Uterus (tissue), 4 donors: ENCODE measurements around the gene HGFAC. TPM values are rescaled to one million over a fixed set of nuclear protein-coding genes. Genes with fewer than 3 reads are reported as not detected.

Source experiments
- DNase-seq, 2 donors: peaks; one replicate each; pipeline ENCODE4 v3.0.0-alpha.2; 2019 to 2020
- H3K27ac ChIP-seq, 2 donors: fragments of 200-600 bp; sonication (generic); 1 replicate in 1 of 2; 2 replicates in 1 of 2; pipeline ENCODE4 v1.5.1; 2016 to 2018
- H3K27me3 ChIP-seq, 2 donors: fragments of 200-600 bp; sonication (generic); one replicate each; pipeline ENCODE4 v1.5.1; 2018 to 2019; ENCODE audit warnings: control low read depth in 1 of 2
- H3K36me3 ChIP-seq, 2 donors: fragments of 200-600 bp; sonication (generic); one replicate each; pipeline ENCODE4 v1.5.1; 2019; ENCODE audit warnings: control low read depth in 1 of 2
- H3K4me1 ChIP-seq, 2 donors: fragments of 200-600 bp; sonication (generic); one replicate each; pipeline ENCODE4 v1.5.1; 2018 to 2019; ENCODE audit warnings: control low read depth in 1 of 2
- H3K4me3 ChIP-seq, 2 donors: fragments of 200-600 bp; sonication (generic); 1 replicate in 1 of 2; 2 replicates in 1 of 2; pipeline ENCODE4 v1.5.1; 2018 to 2019; ENCODE audit warnings: mild to moderate bottlenecking in 1 of 2
- H3K9me3 ChIP-seq, 2 donors: fragments of 200-600 bp; sonication (generic); one replicate each; pipeline ENCODE4 v1.5.1; 2019; ENCODE audit warnings: control low read depth in 1 of 2
- CTCF ChIP-seq, 4 experiments: fragments of 200-600 bp in 2 of 4; fragments of 450-650 bp in 2 of 4; sonication (generic) in 2 of 4; IDR thresholded peaks; one replicate each; pipeline ENCODE4 v1.5.1; 2016 to 2019; ENCODE audit warnings: antibody characterized with exemption in 4 of 4, mild to moderate bottlenecking in 2 of 4, moderate library complexity in 1 of 4
- POLR2A ChIP-seq, 2 donors: fragments of 450-650 bp; IDR thresholded peaks; one replicate each; pipeline ENCODE4 v1.6.1; 2016; ENCODE audit warnings: antibody characterized with exemption in 2 of 2, mild to moderate bottlenecking in 1 of 2, moderate library complexity in 1 of 2
- intact Hi-C: fragments of 100-400 bp; cut with DNase I; formaldehyde crosslinking; loops from one replicate; pipeline ENCODE4 v1.15.1; 2023; ENCODE audit warnings: low total_unique reads
- total RNA-seq, 4 donors: library from RNA; depleted of rRNA in 3 of 4; stranded (reverse); fragments of >200 nt in 3 of 4; gene quantifications; one replicate each; pipeline versions ENCODE4 v1.1.0 to v1.2.4, GENCODE V29; 2014 to 2023
- donor health status: DM: yes; HTN: yes; CAD: no.

The HGFAC gene
- total RNA-seq, 4 donors from 2014 or later = 0.28 to 3.1 TPM; not detected in 2

GRCh38 chr4:3476936-3477749 lies 35.4 kb downstream of the HGFAC start:
- no peaks in the 10 kb centered on the region for H3K36me3 ChIP-seq
- H3K27me3 ChIP-seq = no peaks in the 10 kb centered on the region
- no peak overlapping the region for H3K4me3 ChIP-seq
- DNase-seq = no peak
- intact Hi-C loops = no loop called here
- TF ChIP-seq CTCF (IDR thresholded peaks at IDR 0.05) (no peak), POLR2A (IDR thresholded peaks at IDR 0.05) (no peak)
- no peak overlapping the region for H3K27ac ChIP-seq
- no peaks in the 10 kb centered on the region for H3K4me1 ChIP-seq
- no peaks in the 10 kb centered on the region for H3K9me3 ChIP-seq

GRCh38 chr4:3477750-3478430 lies 36.1 kb downstream of the HGFAC start:
- Histone ChIP-seq H3K9me3 (no peaks in the 10 kb centered on the region), H3K36me3 (no peaks in the 10 kb centered on the region), H3K4me1 (no peaks in the 10 kb centered on the region), H3K27ac (no peak overlapping the region), H3K4me3 (no peak overlapping the region), H3K27me3 (no peaks in the 10 kb centered on the region)
- DNase-seq = no peak
- no peak for TF ChIP-seq POLR2A (IDR thresholded peaks at IDR 0.05)
- TF ChIP-seq CTCF (IDR thresholded peaks at IDR 0.05) = no peak
- intact Hi-C loops = no loop called here

- no peaks in the 10 kb centered on the region for H3K4me1 ChIP-seq
- H3K27me3 ChIP-seq = no peaks in the 10 kb centered on the region
- no peaks in the 10 kb centered on the region for H3K36me3 ChIP-seq
- intact Hi-C loops = no loop called here
- H3K4me3 ChIP-seq = no peak overlapping the region
- no peak overlapping the region for H3K27ac ChIP-seq
- DNase-seq = no peak
- no peaks in the 10 kb centered on the region for H3K9me3 ChIP-seq
- TF ChIP-seq POLR2A (IDR thresholded peaks at IDR 0.05) (no peak), CTCF (IDR thresholded peaks at IDR 0.05) (no peak)
Measured at GRCh38 chr4:3478446-3479357, 36.9 kb downstream of the HGFAC start.

- no peak overlapping the region for H3K27ac ChIP-seq
- TF ChIP-seq CTCF (IDR thresholded peaks at IDR 0.05) (no peak), POLR2A (IDR thresholded peaks at IDR 0.05) (no peak)
- no peaks in the 10 kb centered on the region for H3K27me3 ChIP-seq
Measured at GRCh38 chr4:3479358-3480101, 37.8 kb downstream of the HGFAC start.

More at GRCh38 chr4:3479358-3480101, 37.8 kb downstream of the HGFAC start:
- no peaks in the 10 kb centered on the region for H3K36me3 ChIP-seq
- H3K4me1 ChIP-seq = no peaks in the 10 kb centered on the region
- no peak for DNase-seq
- no peaks in the 10 kb centered on the region for H3K9me3 ChIP-seq
- H3K4me3 ChIP-seq = no peak overlapping the region
- intact Hi-C loops = no loop called here
